IMR-90 (cell line): ENCODE measurements around the gene NEUROG3. TPM values are rescaled to one million over a fixed set of nuclear protein-coding genes. Genes with fewer than 3 reads are reported as not detected.

Source experiments
- ATAC-seq: fragments of 200-7000 bp; cut with Tn5 transposase; 2 replicates; pipeline ENCODE4 v1.9.1; 2020; ENCODE audit warnings: low read depth, mild to moderate bottlenecking, moderate library complexity
- BruUV-seq: library from RNA; stranded (reverse); fragments of 400-500 nt; replicated peaks from 2 replicates; lab custom pipeline; 2021; lab: Mats Ljungman, UMichigan
- CTCF ChIA-PET: fragments of 300-600 bp; formaldehyde crosslinking; extraction: SDS; loops from one replicate; lab custom pipeline; 2021; ENCODE audit warnings: antibody characterized with exemption; lab: Yijun Ruan, JAX
- POLR2A ChIA-PET: fragments of 300-600 bp; sonication (Branson Sonifier 250); formaldehyde crosslinking; loops from one replicate; lab custom pipeline; 2022; ENCODE audit warnings: antibody characterized with exemption; ENCODE audit not compliant: unreplicated experiment; lab: Charles Lee
- DNase-seq: peaks from one replicate; pipeline ENCODE4 v3.0.0; 2013
- H2AFZ ChIP-seq: replicated peaks from 2 replicates; pipeline ENCODE3; 2013; ENCODE audit warnings: low read length, mild to moderate bottlenecking; ENCODE audit not compliant: poor library complexity
- H2AK5ac ChIP-seq: 2 replicates; pipeline ENCODE4 v1.6.1; 2013; ENCODE audit warnings: low read depth, low read length, inconsistent platforms
- H2AK9ac ChIP-seq: replicated peaks from 2 replicates; pipeline ENCODE3; 2013; ENCODE audit warnings: mild to moderate bottlenecking, low read depth, low read length, moderate library complexity; ENCODE audit not compliant: poor library complexity
- H2BK120ac ChIP-seq: 2 replicates; pipeline ENCODE4 v1.6.1; 2013; ENCODE audit warnings: low read depth, low read length, inconsistent platforms
- H2BK15ac ChIP-seq: 3 replicates; pipeline ENCODE4 v1.6.1; 2013; ENCODE audit warnings: low read depth, low read length, inconsistent platforms
- H2BK20ac ChIP-seq: 2 replicates; pipeline ENCODE4 v1.6.1; 2013; ENCODE audit warnings: low read depth, mild to moderate bottlenecking, inconsistent platforms, low read length, moderate library complexity
- H2BK5ac ChIP-seq: 2 replicates; pipeline ENCODE4 v1.6.1; 2013; ENCODE audit warnings: mild to moderate bottlenecking, low read depth, low read length, inconsistent platforms; ENCODE audit not compliant: poor library complexity, severe bottlenecking
- H3K14ac ChIP-seq: replicated peaks from 2 replicates; pipeline ENCODE4 v1.6.1; 2013; ENCODE audit warnings: low read depth, low read length, inconsistent platforms
- H3K18ac ChIP-seq: 2 replicates; pipeline ENCODE4 v1.6.1; 2013; ENCODE audit warnings: low read depth, low read length, control low read depth
- H3K23ac ChIP-seq: 2 replicates; pipeline ENCODE4 v1.6.1; 2013; ENCODE audit warnings: low read depth, low read length, inconsistent platforms
- H3K27ac ChIP-seq: 2 replicates; pipeline ENCODE4 v1.5.1; 2013; ENCODE audit warnings: mild to moderate bottlenecking, control low read depth, low read length; ENCODE audit not compliant: insufficient read depth
- H3K27me3 ChIP-seq: 2 replicates; pipeline ENCODE4 v1.6.1; 2013; ENCODE audit warnings: low read length; ENCODE audit not compliant: control insufficient read depth, insufficient read depth
- H3K36me3 ChIP-seq: 2 replicates; pipeline ENCODE4 v1.6.1; 2013; ENCODE audit warnings: low read length, mixed read lengths; ENCODE audit not compliant: control insufficient read depth, insufficient read depth
- H3K4ac ChIP-seq: 2 replicates; pipeline ENCODE4 v1.6.1; 2013; ENCODE audit warnings: low read depth, low read length, inconsistent platforms
- H3K4me1 ChIP-seq: 2 replicates; pipeline ENCODE4 v1.6.1; 2013; ENCODE audit warnings: low read length, mixed read lengths; ENCODE audit not compliant: control insufficient read depth, insufficient read depth
- H3K4me2 ChIP-seq: 2 replicates; pipeline ENCODE4 v1.6.1; 2013; ENCODE audit warnings: low read depth, mild to moderate bottlenecking, control low read depth, low read length, moderate library complexity
- H3K4me3 ChIP-seq: 2 replicates; pipeline ENCODE4 v1.5.1; 2013; ENCODE audit warnings: low read depth, mild to moderate bottlenecking, control low read depth, low read length, moderate library complexity; ENCODE audit not compliant: insufficient read depth
- H3K56ac ChIP-seq: 2 replicates; pipeline ENCODE4 v1.6.1; 2013; ENCODE audit warnings: low read length, inconsistent platforms; ENCODE audit not compliant: insufficient read depth; ENCODE audit errors: extremely low read depth
- H3K79me1 ChIP-seq, 2 experiments: 2 replicates each; pipeline ENCODE4 v1.6.1; 2013; ENCODE audit warnings: low read length in 2 of 2, inconsistent platforms in 1 of 2, low read depth in 1 of 2
- H3K9ac ChIP-seq: 2 replicates; pipeline ENCODE4 v1.6.1; 2013; ENCODE audit warnings: low read depth, low read length, control low read depth
- H3K9me1 ChIP-seq: 2 replicates; pipeline ENCODE4 v1.6.1; 2013; ENCODE audit warnings: low read length, inconsistent platforms; ENCODE audit not compliant: insufficient read depth
- H3K9me3 ChIP-seq: 2 replicates; pipeline ENCODE4 v1.6.1; 2013; ENCODE audit warnings: low read length; ENCODE audit not compliant: control insufficient read depth, insufficient read depth
- H4K20me1 ChIP-seq: 2 replicates; pipeline ENCODE4 v1.6.1; 2013; ENCODE audit warnings: low read length, inconsistent platforms; ENCODE audit not compliant: insufficient read depth
- H4K5ac ChIP-seq: 2 replicates; pipeline ENCODE4 v1.6.1; 2013; ENCODE audit warnings: mild to moderate bottlenecking, low read depth, low read length, control low read depth
- H4K8ac ChIP-seq, 2 experiments: 2 replicates each; pipeline ENCODE4 v1.6.1; 2013; ENCODE audit warnings: low read depth in 2 of 2, low read length in 2 of 2, control low read depth in 1 of 2, inconsistent platforms in 1 of 2
- H4K91ac ChIP-seq: 2 replicates; pipeline ENCODE4 v1.6.1; 2013; ENCODE audit warnings: low read depth, low read length, inconsistent platforms; ENCODE audit not compliant: insufficient read depth
- BHLHE40 ChIP-seq: fragments of 150-350 bp; IDR thresholded peaks from 2 replicates; pipeline ENCODE4 v1.6.1; 2016; ENCODE audit warnings: mild to moderate bottlenecking, low read depth, low read length
- CEBPB ChIP-seq: IDR thresholded peaks from 2 replicates; pipeline ENCODE4 v1.6.1; 2012; ENCODE audit warnings: low read depth, low read length, improper control_type of control experiment
- CHD1 ChIP-seq: IDR thresholded peaks from 2 replicates; pipeline ENCODE4 v1.6.1; 2012; ENCODE audit warnings: low read depth, low read length, improper control_type of control experiment
- FOS ChIP-seq: fragments of 150-350 bp; IDR thresholded peaks from 2 replicates; pipeline ENCODE4 v1.6.1; 2016; ENCODE audit warnings: low read depth, low read length
- MAFK ChIP-seq: IDR thresholded peaks from 2 replicates; pipeline ENCODE4 v1.6.1; 2012; ENCODE audit warnings: low read depth, low read length, improper control_type of control experiment
- MAZ ChIP-seq: IDR thresholded peaks from 2 replicates; pipeline ENCODE4 v1.6.1; 2012; ENCODE audit warnings: low read depth, mild to moderate bottlenecking, low read length, improper control_type of control experiment, moderate library complexity, borderline replicate concordance
- MXI1 ChIP-seq: IDR thresholded peaks from 2 replicates; pipeline ENCODE4 v1.6.1; 2012; ENCODE audit warnings: low read depth, mild to moderate bottlenecking, low read length, moderate library complexity, borderline replicate concordance
- NFE2L2 ChIP-seq: fragments of 150-350 bp; IDR thresholded peaks from 2 replicates; pipeline ENCODE4 v1.6.1; 2016; ENCODE audit warnings: low read depth, mild to moderate bottlenecking, low read length
- POLR2A ChIP-seq: IDR thresholded peaks from 2 replicates; pipeline ENCODE4 v1.6.1; 2012; ENCODE audit warnings: mild to moderate bottlenecking, low read depth, low read length
- RAD21 ChIP-seq: IDR thresholded peaks from 2 replicates; pipeline ENCODE4 v1.6.1; 2012; ENCODE audit warnings: low read length, improper control_type of control experiment
- RCOR1 ChIP-seq: IDR thresholded peaks from 2 replicates; pipeline ENCODE4 v1.6.1; 2012; ENCODE audit warnings: mild to moderate bottlenecking, low read length, improper control_type of control experiment; ENCODE audit not compliant: insufficient replicate concordance
- RFX5 ChIP-seq: IDR thresholded peaks from 2 replicates; pipeline ENCODE4 v1.8.0; 2012; ENCODE audit warnings: low read depth, mild to moderate bottlenecking, low read length, moderate library complexity
- SMC3 ChIP-seq: fragments of 150-350 bp; IDR thresholded peaks from 2 replicates; pipeline ENCODE4 v1.6.1; 2016; ENCODE audit warnings: low read depth, mild to moderate bottlenecking, antibody characterized with exemption, low read length, moderate library complexity
- WGBS, 2 experiments: methylation state at CpG; one replicate each; pipeline versions ENCODE4 v1.1.5 to v1.1.7; 2013; ENCODE audit warnings: missing lambda C conversion rate in 2 of 2; ENCODE audit not compliant: insufficient read length in 1 of 2; ENCODE audit errors: extremely low coverage in 2 of 2; 5-methylcytosine and 5-hydroxymethylcytosine counted together
- dilution Hi-C: fragments of 300-500 bp; cut with HindIII; formaldehyde crosslinking; loops from one replicate; pipeline ENCODE4 v1.14.3; 2018; ENCODE audit warnings: low sequenced_read_pairs; ENCODE audit not compliant: unreplicated experiment
- in situ Hi-C: fragments of 300-500 bp; cut with MboI; formaldehyde crosslinking; loops from 3 replicates; pipeline ENCODE4 v1.14.3; 2019; ENCODE audit warnings: low sequenced_read_pairs, inconsistent platforms, mixed read lengths
- intact Hi-C: fragments of 100-400 bp; cut with micrococcal nuclease; formaldehyde crosslinking; loops from 2 replicates; pipeline ENCODE4 v1.10.0; 2022
- polyA plus RNA-seq, 3 experiments: library from polyadenylated mRNA; depleted of rRNA; stranded (reverse); fragments of >200 nt; gene quantifications; 2 replicates each; pipeline ENCODE4 v1.2.3, GENCODE V29; 2012; ENCODE audit warnings: low replicate concordance in 1 of 3
- total RNA-seq: library from RNA; depleted of rRNA; stranded (reverse); fragments of >200 nt; gene quantifications from 2 replicates; pipeline ENCODE4 v1.2.3, GENCODE V29; 2012
- TF ChIP-seq, protein P1 (sequence below): conservative IDR thresholded peaks from 2 replicates; pipeline ENCODE4 v1.5.1; 2012; ENCODE audit warnings: mild to moderate bottlenecking, low read depth, low read length, improper control_type of control experiment
- TF ChIP-seq, protein P2 (sequence below): fragments of 150-350 bp; IDR thresholded peaks from 2 replicates; pipeline ENCODE4 v1.6.1; 2016; ENCODE audit warnings: low read depth, mild to moderate bottlenecking, low read length, moderate library complexity, borderline replicate concordance
- TF ChIP-seq, protein P3 (sequence below): fragments of 150-350 bp; IDR thresholded peaks from 2 replicates; pipeline ENCODE4 v1.6.1; 2017; ENCODE audit warnings: mild to moderate bottlenecking, antibody characterized with exemption, low read length, low read depth

Gene NEUROG3
- total and polyA plus RNA-seq, 2 of the 4 experiments (the other 2 are of a cell fraction) = not detected

- Histone ChIP-seq H2AK9ac (no peak overlapping the region), H4K5ac (no peak overlapping the region), H4K91ac (no peak overlapping the region), H3K9ac (no peak overlapping the region), H2AK5ac (no peak overlapping the region), H2BK5ac (no peak overlapping the region), H3K4ac (no peak overlapping the region), H3K18ac (no peak overlapping the region), H3K27ac (no peak overlapping the region), H3K14ac (no peak overlapping the region), H3K56ac (no peak overlapping the region), H2AFZ (peak overlapping the region; percentile 41), H3K36me3 (no peaks in the 10 kb centered on the region), H2BK20ac (no peak overlapping the region), H3K9me3 (no peaks in the 10 kb centered on the region), H2BK120ac (no peak overlapping the region), H2BK15ac (no peak overlapping the region), H3K4me3 (no peak overlapping the region), H4K20me1 (no peaks in the 10 kb centered on the region; the same call in 1 of the 2 replicates), H3K23ac (no peak overlapping the region), H3K4me1 (no peaks in the 10 kb centered on the region), H3K9me1 (no peaks in the 10 kb centered on the region), H3K27me3 (peaks cover 92% of the 10 kb centered on the region), H4K8ac (no peak overlapping the region), H3K79me1 (no peaks in the 10 kb centered on the region), H3K4me2 (no peak overlapping the region)
- in situ Hi-C loops = no loop called here
- CTCF ChIA-PET = no interaction called here
- WGBS, 2 experiments = 4% methylated on average over 5 of the region's 12 CpGs; no CpG with 5 or more reads in 1 of the 2 experiments
- dilution Hi-C loops = no loop called here
- no peak for TF ChIP-seq SMC3
- no peak for TF ChIP-seq CHD1
- TF ChIP-seq, protein P1, sequence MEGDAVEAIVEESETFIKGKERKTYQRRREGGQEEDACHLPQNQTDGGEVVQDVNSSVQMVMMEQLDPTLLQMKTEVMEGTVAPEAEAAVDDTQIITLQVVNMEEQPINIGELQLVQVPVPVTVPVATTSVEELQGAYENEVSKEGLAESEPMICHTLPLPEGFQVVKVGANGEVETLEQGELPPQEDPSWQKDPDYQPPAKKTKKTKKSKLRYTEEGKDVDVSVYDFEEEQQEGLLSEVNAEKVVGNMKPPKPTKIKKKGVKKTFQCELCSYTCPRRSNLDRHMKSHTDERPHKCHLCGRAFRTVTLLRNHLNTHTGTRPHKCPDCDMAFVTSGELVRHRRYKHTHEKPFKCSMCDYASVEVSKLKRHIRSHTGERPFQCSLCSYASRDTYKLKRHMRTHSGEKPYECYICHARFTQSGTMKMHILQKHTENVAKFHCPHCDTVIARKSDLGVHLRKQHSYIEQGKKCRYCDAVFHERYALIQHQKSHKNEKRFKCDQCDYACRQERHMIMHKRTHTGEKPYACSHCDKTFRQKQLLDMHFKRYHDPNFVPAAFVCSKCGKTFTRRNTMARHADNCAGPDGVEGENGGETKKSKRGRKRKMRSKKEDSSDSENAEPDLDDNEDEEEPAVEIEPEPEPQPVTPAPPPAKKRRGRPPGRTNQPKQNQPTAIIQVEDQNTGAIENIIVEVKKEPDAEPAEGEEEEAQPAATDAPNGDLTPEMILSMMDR = no peak
- no peak for TF ChIP-seq POLR2A
- no peak for TF ChIP-seq RAD21
- no peak for TF ChIP-seq MAZ
- TF ChIP-seq NFE2L2 = no peak
- no peak for TF ChIP-seq MAFK
- TF ChIP-seq, protein P2, sequence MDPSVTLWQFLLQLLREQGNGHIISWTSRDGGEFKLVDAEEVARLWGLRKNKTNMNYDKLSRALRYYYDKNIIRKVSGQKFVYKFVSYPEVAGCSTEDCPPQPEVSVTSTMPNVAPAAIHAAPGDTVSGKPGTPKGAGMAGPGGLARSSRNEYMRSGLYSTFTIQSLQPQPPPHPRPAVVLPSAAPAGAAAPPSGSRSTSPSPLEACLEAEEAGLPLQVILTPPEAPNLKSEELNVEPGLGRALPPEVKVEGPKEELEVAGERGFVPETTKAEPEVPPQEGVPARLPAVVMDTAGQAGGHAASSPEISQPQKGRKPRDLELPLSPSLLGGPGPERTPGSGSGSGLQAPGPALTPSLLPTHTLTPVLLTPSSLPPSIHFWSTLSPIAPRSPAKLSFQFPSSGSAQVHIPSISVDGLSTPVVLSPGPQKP = no peak
- no peak for TF ChIP-seq BHLHE40
- TF ChIP-seq FOS = no peak
- no peak for TF ChIP-seq RFX5
- TF ChIP-seq, protein P3, sequence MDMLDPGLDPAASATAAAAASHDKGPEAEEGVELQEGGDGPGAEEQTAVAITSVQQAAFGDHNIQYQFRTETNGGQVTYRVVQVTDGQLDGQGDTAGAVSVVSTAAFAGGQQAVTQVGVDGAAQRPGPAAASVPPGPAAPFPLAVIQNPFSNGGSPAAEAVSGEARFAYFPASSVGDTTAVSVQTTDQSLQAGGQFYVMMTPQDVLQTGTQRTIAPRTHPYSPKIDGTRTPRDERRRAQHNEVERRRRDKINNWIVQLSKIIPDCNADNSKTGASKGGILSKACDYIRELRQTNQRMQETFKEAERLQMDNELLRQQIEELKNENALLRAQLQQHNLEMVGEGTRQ = no peak
- no peak for TF ChIP-seq MXI1
- TF ChIP-seq CEBPB = no peak
- TF ChIP-seq RCOR1 = no peak
- intact Hi-C loops = no loop called here
- ATAC-seq (no peak), DNase-seq (no peak)
- BruUV-seq = no TSS peak
- POLR2A ChIA-PET = no interaction called here
Observed at GRCh38 chr10:69574571-69574978, 1.4 kb upstream of the NEUROG3 start.
